Activated naive CD4-positive, alpha-beta T cell treated with Interleukin-2 at 50 U/mL for 16 hours (primary cell): ENCODE data around the gene PLSCR4.

ENCODE experiments used
- DNase-seq: peaks from one replicate; pipeline ENCODE4 v3.0.0-alpha.2; 2020

Gene PLSCR4

GRCh38 chr3:146189519-146190173, 61.3 kb downstream of the PLSCR4 start:
- DNase-seq, result no peak

GRCh38 chr3:146187334-146187950, 63.5 kb downstream of the PLSCR4 start:
- no peak for DNase-seq

- DNase-seq, result no peak
Observed at GRCh38 chr3:146184241-146185015, 66.5 kb downstream of the PLSCR4 start.

GRCh38 chr3:146181216-146181615, 69.7 kb downstream of the PLSCR4 start:
- DNase-seq, result no peak

- no peak for DNase-seq
Observed at GRCh38 chr3:146180376-146180775, 70.5 kb downstream of the PLSCR4 start.

GRCh38 chr3:146178006-146178689, 72.8 kb downstream of the PLSCR4 start:
- no peak for DNase-seq

- no peak for DNase-seq
Observed at GRCh38 chr3:146177519-146177918, 73.4 kb downstream of the PLSCR4 start.

- DNase-seq, result no peak
Observed at GRCh38 chr3:146177072-146177471, 73.8 kb downstream of the PLSCR4 start.

- DNase-seq, result no peak
Observed at GRCh38 chr3:146172586-146172985, 78.3 kb downstream of the PLSCR4 start.

GRCh38 chr3:146170591-146170990, 80.3 kb downstream of the PLSCR4 start:
- DNase-seq, result no peak

GRCh38 chr3:146169891-146170290, 81.0 kb downstream of the PLSCR4 start:
- no peak for DNase-seq

- DNase-seq, result no peak
Observed at GRCh38 chr3:146166826-146167225, 84.1 kb downstream of the PLSCR4 start.

- DNase-seq, result no peak
Observed at GRCh38 chr3:146166415-146166821, 84.5 kb downstream of the PLSCR4 start.

- DNase-seq, result no peak
Observed at GRCh38 chr3:146165877-146166276, 85.0 kb downstream of the PLSCR4 start.

- DNase-seq, result no peak
Observed at GRCh38 chr3:146164971-146165769, 85.7 kb downstream of the PLSCR4 start.

- DNase-seq, result no peak
Observed at GRCh38 chr3:146164506-146164905, 86.4 kb downstream of the PLSCR4 start.

GRCh38 chr3:146164071-146164470, 86.8 kb downstream of the PLSCR4 start:
- DNase-seq, result no peak

GRCh38 chr3:146163584-146163983, 87.3 kb downstream of the PLSCR4 start:
- no peak for DNase-seq

GRCh38 chr3:146162561-146162960, 88.3 kb downstream of the PLSCR4 start:
- no peak for DNase-seq

GRCh38 chr3:146161663-146162002, 89.3 kb downstream of the PLSCR4 start:
- DNase-seq, result no peak

GRCh38 chr3:146160964-146161662, 89.8 kb downstream of the PLSCR4 start, which contains the start of gene PLOD2:
Gene PLOD2 (minus strand): TSS chr3:146161184. CDS start chr3:146160989, 195 bp downstream.
- no peak for DNase-seq
